A673 (cell line): ENCODE measurements around the gene RPS6KA2. TPM values are rescaled to one million over a fixed set of nuclear protein-coding genes. Genes with fewer than 3 reads are reported as not detected.

Experiments
- BruUV-seq: library from RNA; stranded (reverse); fragments of 400-500 nt; replicated peaks from 2 replicates; lab custom pipeline; 2021; lab: Mats Ljungman, UMichigan
- CTCF ChIA-PET: fragments of 300-600 bp; sonication (Branson Sonifier 250); formaldehyde crosslinking; loops from one replicate; lab custom pipeline; 2022; ENCODE audit warnings: antibody characterized with exemption; lab: Charles Lee
- POLR2A ChIA-PET: fragments of 300-600 bp; sonication (Branson Sonifier 250); formaldehyde crosslinking; loops from one replicate; lab custom pipeline; 2022; ENCODE audit warnings: antibody characterized with exemption; ENCODE audit not compliant: low non-redundant PET; lab: Charles Lee
- DNase-seq: peaks from one replicate; pipeline ENCODE4 v3.0.0-alpha.2; 2015; ENCODE audit warnings: low spot score
- H3K27ac ChIP-seq: fragments of 200-600 bp; sonication (generic); 2 replicates; pipeline ENCODE4 v1.5.1; 2016; ENCODE audit warnings: mixed run types, low read depth, mild to moderate bottlenecking, mixed read lengths, antibody characterized with exemption, low read length; ENCODE audit not compliant: poor library complexity, severe bottlenecking
- H3K27me3 ChIP-seq: fragments of 200-600 bp; sonication (generic); replicated peaks from 2 replicates; pipeline ENCODE4 v1.6.1; 2017; ENCODE audit warnings: mixed run types, low read depth, mild to moderate bottlenecking, mixed read lengths, antibody characterized with exemption, low read length; ENCODE audit not compliant: insufficient read depth, poor library complexity
- H3K36me3 ChIP-seq: fragments of 200-600 bp; sonication (generic); 2 replicates; pipeline ENCODE4 v1.6.1; 2016; ENCODE audit warnings: mixed run types, mild to moderate bottlenecking, mixed read lengths, antibody characterized with exemption, low read length; ENCODE audit not compliant: insufficient read depth, poor library complexity, severe bottlenecking
- H3K4me1 ChIP-seq: fragments of 200-600 bp; sonication (generic); 2 replicates; pipeline ENCODE4 v1.6.1; 2017; ENCODE audit warnings: mixed run types, mild to moderate bottlenecking, mixed read lengths, antibody characterized with exemption, low read length; ENCODE audit not compliant: insufficient read depth, poor library complexity, severe bottlenecking
- H3K4me3 ChIP-seq: fragments of 200-600 bp; sonication (generic); 2 replicates; pipeline ENCODE4 v1.5.1; 2016; ENCODE audit warnings: low read depth, mixed run types, mild to moderate bottlenecking, mixed read lengths, low read length; ENCODE audit not compliant: poor library complexity, severe bottlenecking
- H3K9me3 ChIP-seq: fragments of 200-600 bp; sonication (generic); 2 replicates; pipeline ENCODE4 v1.6.1; 2016; ENCODE audit warnings: mixed run types, low read depth, mild to moderate bottlenecking, mixed read lengths, antibody characterized with exemption, low read length; ENCODE audit not compliant: poor library complexity, severe bottlenecking
- EZH2 ChIP-seq: fragments of 200-600 bp; sonication (generic); IDR thresholded peaks from 2 replicates; pipeline ENCODE4 v1.6.1; 2017; ENCODE audit warnings: borderline replicate concordance, low read depth, mild to moderate bottlenecking, mixed read lengths, antibody characterized with exemption, low read length; ENCODE audit not compliant: poor library complexity, severe bottlenecking
- intact Hi-C: fragments of 100-400 bp; cut with micrococcal nuclease; formaldehyde crosslinking; loops from one replicate; pipeline ENCODE4 v1.10.0; 2022; ENCODE audit not compliant: unreplicated experiment
- total RNA-seq: library from RNA; stranded (reverse); gene quantifications from 2 replicates; pipeline ENCODE4 v1.2.3, GENCODE V29; 2021
- TF ChIP-seq, protein P1 (sequence below): fragments of 300-800, 200-600 bp; sonication (generic); conservative IDR thresholded peaks from 2 replicates; pipeline ENCODE4 v1.5.1; 2017; ENCODE audit warnings: low read depth, mild to moderate bottlenecking, antibody characterized with exemption, low read length, moderate library complexity, mixed read lengths

The RPS6KA2 gene
- total RNA-seq, 1 experiment from 2014 or later = 30.1 TPM

DNA sequence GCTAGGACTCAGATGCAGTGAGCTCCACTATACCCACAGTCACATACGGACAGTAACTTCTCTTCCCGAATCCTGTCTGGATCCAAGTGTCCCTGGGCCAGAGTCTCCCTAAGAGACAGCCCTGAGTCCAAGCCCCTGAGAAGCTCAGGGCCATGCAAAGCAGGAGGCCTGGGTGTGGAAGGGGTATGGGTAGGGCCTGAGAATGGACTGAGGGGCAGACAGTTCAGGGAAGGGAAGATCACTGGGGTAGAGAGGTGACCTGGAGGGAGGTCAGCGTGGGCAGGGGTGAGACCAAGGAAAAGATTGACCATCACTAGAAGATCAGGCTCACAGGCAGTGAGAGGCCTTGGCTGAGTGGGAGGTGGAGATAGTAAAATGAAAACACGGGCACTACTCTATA is 8.8 kb downstream of the RPS6KA2 start:
- TF ChIP-seq, protein P1, sequence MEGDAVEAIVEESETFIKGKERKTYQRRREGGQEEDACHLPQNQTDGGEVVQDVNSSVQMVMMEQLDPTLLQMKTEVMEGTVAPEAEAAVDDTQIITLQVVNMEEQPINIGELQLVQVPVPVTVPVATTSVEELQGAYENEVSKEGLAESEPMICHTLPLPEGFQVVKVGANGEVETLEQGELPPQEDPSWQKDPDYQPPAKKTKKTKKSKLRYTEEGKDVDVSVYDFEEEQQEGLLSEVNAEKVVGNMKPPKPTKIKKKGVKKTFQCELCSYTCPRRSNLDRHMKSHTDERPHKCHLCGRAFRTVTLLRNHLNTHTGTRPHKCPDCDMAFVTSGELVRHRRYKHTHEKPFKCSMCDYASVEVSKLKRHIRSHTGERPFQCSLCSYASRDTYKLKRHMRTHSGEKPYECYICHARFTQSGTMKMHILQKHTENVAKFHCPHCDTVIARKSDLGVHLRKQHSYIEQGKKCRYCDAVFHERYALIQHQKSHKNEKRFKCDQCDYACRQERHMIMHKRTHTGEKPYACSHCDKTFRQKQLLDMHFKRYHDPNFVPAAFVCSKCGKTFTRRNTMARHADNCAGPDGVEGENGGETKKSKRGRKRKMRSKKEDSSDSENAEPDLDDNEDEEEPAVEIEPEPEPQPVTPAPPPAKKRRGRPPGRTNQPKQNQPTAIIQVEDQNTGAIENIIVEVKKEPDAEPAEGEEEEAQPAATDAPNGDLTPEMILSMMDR = no peak
- TF ChIP-seq EZH2 = no peak
- Histone ChIP-seq H3K4me1 (peaks cover 16% of the 10 kb centered on the region), H3K27ac (no peak overlapping the region), H3K4me3 (no peak overlapping the region), H3K27me3 (no peaks in the 10 kb centered on the region), H3K36me3 (no peaks in the 10 kb centered on the region), H3K9me3 (no peaks in the 10 kb centered on the region)
- no peak for DNase-seq
- intact Hi-C loops = no loop called here
- ChIA-PET POLR2A (interaction anchor here (0.6 kb wide), 1 partner anchor 305 kb away, joined by 6 read pairs; no protein-coding TSS in a partner anchor), CTCF (no interaction called here)
- no TSS peak for BruUV-seq

DNA sequence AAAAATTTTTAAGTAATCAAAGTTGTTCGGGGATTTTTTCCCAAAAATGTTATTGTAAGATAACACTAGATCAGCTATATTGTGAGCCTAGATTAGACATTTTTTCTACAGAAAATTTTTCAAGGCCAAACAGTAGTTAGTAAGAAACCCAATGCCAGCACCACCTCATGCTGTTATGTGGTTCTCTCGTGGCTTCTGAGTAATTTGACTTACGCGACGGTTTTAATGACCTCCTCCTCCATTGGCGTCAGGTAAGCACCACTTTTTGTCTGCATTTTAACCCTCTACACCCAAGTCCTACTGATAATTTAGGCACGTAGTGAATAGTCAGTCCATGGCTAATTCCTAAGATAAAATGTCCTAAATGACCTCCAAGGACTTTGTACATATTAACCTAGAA is 9.7 kb downstream of the RPS6KA2 start:
- Histone ChIP-seq H3K9me3 (no peaks in the 10 kb centered on the region), H3K27me3 (no peaks in the 10 kb centered on the region), H3K4me3 (no peak overlapping the region), H3K36me3 (no peaks in the 10 kb centered on the region), H3K27ac (no peak overlapping the region), H3K4me1 (peaks cover 16% of the 10 kb centered on the region)
- no TSS peak for BruUV-seq
- no peak for DNase-seq
- intact Hi-C loops = no loop called here
- ChIA-PET POLR2A (no interaction called here), CTCF (no interaction called here)
- TF ChIP-seq, protein P1 = no peak
- no peak for TF ChIP-seq EZH2

DNA sequence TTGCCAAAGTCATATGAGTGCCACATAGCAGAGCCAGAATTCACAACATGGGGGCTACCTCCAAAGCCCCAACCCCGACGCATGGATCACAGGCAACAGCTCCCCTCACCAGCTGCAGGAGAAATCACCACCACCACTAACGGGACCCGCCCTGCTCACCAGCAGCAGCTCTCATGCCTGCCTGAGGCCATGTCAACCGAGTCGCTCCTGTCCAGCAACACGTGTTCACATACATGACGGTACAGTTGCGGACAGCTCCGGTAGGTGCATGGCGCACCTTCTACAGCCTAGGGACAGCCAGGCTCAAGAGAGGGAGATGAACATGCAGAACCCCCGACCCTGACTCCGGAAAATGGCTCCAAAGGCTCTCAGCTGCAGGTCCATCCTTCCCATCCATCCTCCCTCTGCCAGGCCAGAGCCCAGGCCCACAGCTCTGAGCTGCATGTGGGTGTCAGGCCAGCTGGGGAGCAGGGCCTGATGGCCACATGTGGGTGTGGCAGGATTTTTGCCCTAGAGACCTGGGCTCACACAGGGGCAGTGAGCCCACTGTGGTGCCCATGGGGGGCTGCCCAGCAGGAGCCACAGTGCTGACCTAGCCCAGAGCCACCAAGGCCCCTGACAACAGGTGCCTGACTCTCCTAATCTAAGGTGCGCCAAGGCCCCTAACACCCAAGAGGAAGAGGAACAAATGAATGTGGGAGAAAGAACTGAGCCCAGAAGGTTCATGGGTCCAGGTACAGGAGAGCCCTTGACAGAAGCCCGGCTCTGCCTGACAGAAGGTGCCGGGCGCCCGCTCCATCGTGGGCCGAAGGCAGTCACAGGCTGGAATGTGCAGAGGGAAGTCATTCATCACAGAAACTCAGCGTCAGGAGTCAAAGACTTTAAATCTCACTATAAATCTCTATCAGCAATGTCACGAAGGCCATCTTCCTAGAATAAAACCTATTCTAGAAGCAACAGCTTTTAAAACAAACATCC is 10.5 kb downstream of the RPS6KA2 start:
- CTCF ChIA-PET = no interaction called here
- BruUV-seq = no TSS peak
- Histone ChIP-seq H3K27ac (no peak overlapping the region), H3K4me3 (no peak overlapping the region), H3K4me1 (peaks cover 16% of the 10 kb centered on the region), H3K36me3 (no peaks in the 10 kb centered on the region), H3K27me3 (no peaks in the 10 kb centered on the region), H3K9me3 (no peaks in the 10 kb centered on the region)
- DNase-seq = no peak
- POLR2A ChIA-PET = no interaction called here
- intact Hi-C loops = no loop called here
- TF ChIP-seq, protein P1 = no peak
- TF ChIP-seq EZH2 = no peak
